Measurements from ENCODE around the gene NDUFS6.
A peak's percentile ranks its signal among the peaks of the same experiment; 100 is the strongest.

The NDUFS6 gene

DNA sequence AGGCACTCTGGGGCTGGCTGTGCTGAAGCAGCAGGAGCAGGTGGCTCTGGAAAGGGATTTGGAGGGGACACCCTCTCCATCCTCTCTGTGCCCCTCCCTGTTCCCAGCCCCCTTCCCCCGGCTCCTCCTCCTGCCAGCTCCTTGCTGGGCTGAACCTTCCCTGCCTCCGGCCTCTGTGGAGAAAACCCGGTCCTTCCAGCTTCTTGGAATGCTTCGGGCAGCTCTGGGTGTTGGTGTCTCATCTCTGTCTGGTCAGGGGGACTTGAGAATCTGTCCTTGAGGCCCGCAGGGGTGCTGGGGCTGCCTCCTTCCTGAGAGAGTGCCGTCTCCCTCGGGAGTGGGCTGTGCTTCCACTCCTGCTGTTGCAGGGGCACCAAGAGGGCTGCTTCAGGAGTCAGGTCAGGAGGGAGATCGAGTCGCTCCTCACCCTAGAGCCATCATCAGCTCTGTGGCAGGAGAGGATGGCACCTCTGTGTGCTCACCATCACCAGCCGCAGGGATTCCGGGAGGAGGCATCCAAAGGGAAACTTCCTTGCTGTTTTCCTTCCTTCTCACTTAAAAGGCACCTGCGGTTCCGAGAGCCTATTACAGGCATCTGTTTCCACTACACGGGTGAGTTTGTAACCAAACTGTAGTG lies 30.6 kb downstream of the NDUFS6 start:
- no CpG with 5 or more reads among the region's 14 CpGs for WGBS, 2 donors (ENCODE audit: extremely low coverage in 2 of 2, insufficient read length in 2 of 2, insufficient replicate concordance in 1 of 2)
- DNase-seq (ENCODE audit: low spot score), result no peak
- Histone ChIP-seq H4K91ac (ENCODE audit: low read depth, low read length, poor library complexity) (no peak overlapping the region), H3K27ac (replicated peaks; ENCODE audit: low read length) (no peak overlapping the region), H2AK5ac (ENCODE audit: low read depth, low read length) (no peak overlapping the region), H2BK5ac (ENCODE audit: low read length) (no peak overlapping the region), H2BK12ac (ENCODE audit: low read length) (no peak overlapping the region), H3K79me1 (ENCODE audit: low read depth, low read length) (no peaks in the 10 kb centered on the region), H3K27me3 (ENCODE audit: control insufficient read depth in 3 of 3, insufficient read depth in 3 of 3, low read depth in 1 of 3, low read length in 3 of 3) (no peaks in the 10 kb centered on the region), H3K9ac (ENCODE audit: low read depth, low read length, poor library complexity) (no peak overlapping the region), H3K4me2 (ENCODE audit: insufficient read depth, low read length, poor library complexity, severe bottlenecking) (no peak overlapping the region), H3K23ac (ENCODE audit: low read depth, low read length, poor library complexity) (no peak overlapping the region), H3K4me1 (ENCODE audit: control insufficient read depth in 2 of 2, insufficient read depth in 1 of 2, low read depth in 1 of 2, low read length in 2 of 2) (peaks cover 23 to 25% of the 10 kb centered on the region in 2 donors), H3K4me3 (ENCODE audit: low read length in 2 of 2) (no peak overlapping the region), H2BK120ac (ENCODE audit: low read depth, low read length) (no peak overlapping the region), H2AFZ (ENCODE audit: low read length) (peak overlapping the region; percentile 72), H3K9me3 (replicated peaks in 1 of 2; ENCODE audit: control insufficient read depth in 2 of 2, insufficient read depth in 1 of 2, low read depth in 1 of 2, low read length in 2 of 2) (no peaks in the 10 kb centered on the region), H4K8ac (ENCODE audit: low read depth, low read length) (no peak overlapping the region), H3K36me3 (replicated peaks in 1 of 2; ENCODE audit: control insufficient read depth in 2 of 2, insufficient read depth in 2 of 2, low read length in 2 of 2) (peaks cover 2 to 6% of the 10 kb centered on the region in 2 donors), H3K4ac (ENCODE audit: low read length) (no peak overlapping the region), H2BK15ac (ENCODE audit: low read length) (no peak overlapping the region), H3K18ac (ENCODE audit: low read length) (peak overlapping the region; percentile 92), H3K14ac (ENCODE audit: low read length) (peak overlapping the region; percentile 96)

DNA sequence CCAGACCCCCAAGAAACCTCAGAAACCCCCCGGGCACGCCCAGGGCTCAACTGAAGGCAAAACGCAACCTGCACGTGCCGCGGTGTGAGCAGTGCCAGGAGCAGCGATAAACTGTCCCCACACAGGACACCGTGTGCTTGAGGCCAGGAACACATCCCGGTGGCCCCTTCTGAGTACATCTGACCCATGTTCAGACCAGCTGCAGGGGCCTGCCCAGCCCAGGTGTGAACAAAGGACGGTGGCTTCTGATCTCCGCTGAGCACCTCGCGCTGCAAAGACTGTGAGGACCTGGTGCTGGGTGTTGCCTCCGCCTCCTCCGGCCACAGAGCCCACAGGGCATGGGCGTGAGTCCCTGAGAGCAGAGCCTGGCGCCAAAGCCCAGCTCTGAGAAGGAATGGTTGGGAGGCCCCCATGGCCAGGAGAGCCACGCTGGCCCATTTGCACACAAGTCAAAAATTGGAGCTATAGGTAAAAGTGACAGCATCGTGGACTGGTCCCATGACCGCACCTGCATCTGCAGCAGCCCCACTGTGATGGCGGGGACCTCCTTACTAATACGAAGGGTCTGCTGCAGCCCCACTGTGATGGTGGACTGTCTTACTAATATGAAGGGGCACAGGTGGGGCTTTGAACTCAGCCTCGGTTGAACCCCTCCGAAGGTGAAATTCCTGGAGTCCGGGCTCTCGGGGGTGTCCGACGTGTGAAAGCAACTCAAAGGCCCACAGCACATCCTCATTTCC lies 31.5 kb downstream of the NDUFS6 start:
- no peaks in the 10 kb centered on the region for H3K79me1 ChIP-seq (ENCODE audit: low read depth, low read length)
- no peak overlapping the region for H3K4me3 ChIP-seq (ENCODE audit: low read length in 2 of 2)
- no peak overlapping the region for H2BK12ac ChIP-seq (ENCODE audit: low read length)
- H3K4me1 ChIP-seq (ENCODE audit: control insufficient read depth in 2 of 2, insufficient read depth in 1 of 2, low read depth in 1 of 2, low read length in 2 of 2), result peaks cover 23 to 24% of the 10 kb centered on the region in 2 donors
- H2BK5ac ChIP-seq (ENCODE audit: low read length), result no peak overlapping the region
- H3K9ac ChIP-seq (ENCODE audit: low read depth, low read length, poor library complexity), result peak overlapping the region; percentile 73
- H2AK5ac ChIP-seq (ENCODE audit: low read depth, low read length), result peak overlapping the region; percentile 74
- H3K9me3 ChIP-seq (replicated peaks in 1 of 2; ENCODE audit: control insufficient read depth in 2 of 2, insufficient read depth in 1 of 2, low read depth in 1 of 2, low read length in 2 of 2), result no peaks in the 10 kb centered on the region
- no peak for DNase-seq (ENCODE audit: low spot score)
- no peak overlapping the region for H4K8ac ChIP-seq (ENCODE audit: low read depth, low read length)
- H2AFZ ChIP-seq (ENCODE audit: low read length), result no peak overlapping the region
- H3K23ac ChIP-seq (ENCODE audit: low read depth, low read length, poor library complexity), result no peak overlapping the region
- H2BK15ac ChIP-seq (ENCODE audit: low read length), result peak overlapping the region; percentile 71
- H2BK120ac ChIP-seq (ENCODE audit: low read depth, low read length), result no peak overlapping the region
- H3K14ac ChIP-seq (ENCODE audit: low read length), result no peak overlapping the region
- WGBS, 2 donors (ENCODE audit: extremely low coverage in 2 of 2, insufficient read length in 2 of 2, insufficient replicate concordance in 1 of 2), result no CpG with 5 or more reads among the region's 28 CpGs
- no peak overlapping the region for H3K4ac ChIP-seq (ENCODE audit: low read length)
- peaks cover 0 to under 1% of the 10 kb centered on the region in 2 donors for H3K36me3 ChIP-seq (replicated peaks in 1 of 2; ENCODE audit: control insufficient read depth in 2 of 2, insufficient read depth in 2 of 2, low read length in 2 of 2)
- no peak overlapping the region for H3K27ac ChIP-seq (replicated peaks; ENCODE audit: low read length)
- no peaks in the 10 kb centered on the region for H3K27me3 ChIP-seq (ENCODE audit: control insufficient read depth in 3 of 3, insufficient read depth in 3 of 3, low read depth in 1 of 3, low read length in 3 of 3)
- no peak overlapping the region for H3K4me2 ChIP-seq (ENCODE audit: insufficient read depth, low read length, poor library complexity, severe bottlenecking)
- H3K18ac ChIP-seq (ENCODE audit: low read length), result peak overlapping the region; percentile 40
- no peak overlapping the region for H4K91ac ChIP-seq (ENCODE audit: low read depth, low read length, poor library complexity)

DNA sequence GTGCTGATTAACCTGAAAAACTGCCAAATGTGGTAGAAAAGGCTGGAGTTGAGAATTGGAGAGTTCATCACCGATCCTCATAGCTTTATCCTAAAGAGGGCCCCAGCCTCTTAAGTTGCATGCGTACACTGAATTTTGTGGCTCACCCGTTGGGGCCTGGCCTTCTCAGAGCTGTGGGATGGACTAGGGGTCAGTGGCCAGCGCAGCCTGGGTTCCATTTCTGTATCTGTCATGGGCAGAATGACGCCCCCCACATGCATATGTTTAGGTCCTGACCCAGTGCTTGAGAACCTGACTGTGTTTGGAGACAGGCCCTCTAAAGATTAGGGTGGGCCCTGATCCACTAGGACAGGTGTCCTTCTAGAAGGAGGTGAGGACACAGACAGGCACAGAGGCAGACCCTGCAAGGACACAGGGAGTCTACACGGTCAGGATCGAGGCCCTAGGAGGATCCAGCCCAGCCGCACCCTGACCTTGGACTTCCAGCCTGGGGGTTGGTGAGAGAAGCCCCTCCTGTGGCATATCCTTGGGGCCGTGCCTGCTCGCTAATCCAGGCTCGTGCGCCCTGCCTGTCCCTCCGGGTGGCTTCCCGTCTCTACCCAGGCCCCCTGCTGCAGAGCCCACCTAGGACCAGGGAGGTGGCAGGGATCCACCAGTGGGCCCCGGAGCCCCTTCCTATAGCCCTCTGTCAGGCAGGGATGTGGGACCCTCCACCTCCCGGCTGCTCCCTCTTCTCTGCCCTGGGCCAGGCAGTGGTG lies 32.2 kb downstream of the NDUFS6 start:
- no peak overlapping the region for H4K8ac ChIP-seq (ENCODE audit: low read depth, low read length)
- no peak overlapping the region for H2BK5ac ChIP-seq (ENCODE audit: low read length)
- H4K91ac ChIP-seq (ENCODE audit: low read depth, low read length, poor library complexity), result no peak overlapping the region
- H3K23ac ChIP-seq (ENCODE audit: low read depth, low read length, poor library complexity), result peak overlapping the region; percentile 57
- H3K27me3 ChIP-seq (ENCODE audit: control insufficient read depth in 3 of 3, insufficient read depth in 3 of 3, low read depth in 1 of 3, low read length in 3 of 3), result no peaks in the 10 kb centered on the region
- no peak overlapping the region for H3K4me3 ChIP-seq (ENCODE audit: low read length in 2 of 2)
- H2AFZ ChIP-seq (ENCODE audit: low read length), result no peak overlapping the region
- H3K36me3 ChIP-seq (replicated peaks in 1 of 2; ENCODE audit: control insufficient read depth in 2 of 2, insufficient read depth in 2 of 2, low read length in 2 of 2), result no peaks in the 10 kb centered on the region
- no peak overlapping the region for H3K4me2 ChIP-seq (ENCODE audit: insufficient read depth, low read length, poor library complexity, severe bottlenecking)
- no CpG with 5 or more reads among the region's 16 CpGs for WGBS, 2 donors (ENCODE audit: extremely low coverage in 2 of 2, insufficient read length in 2 of 2, insufficient replicate concordance in 1 of 2)
- H2BK12ac ChIP-seq (ENCODE audit: low read length), result peak overlapping the region; percentile 92
- peak overlapping the region; percentile 80 for H3K18ac ChIP-seq (ENCODE audit: low read length)
- H2BK120ac ChIP-seq (ENCODE audit: low read depth, low read length), result no peak overlapping the region
- H2BK15ac ChIP-seq (ENCODE audit: low read length), result peak overlapping the region; percentile 84
- no peaks in the 10 kb centered on the region for H3K79me1 ChIP-seq (ENCODE audit: low read depth, low read length)
- peak overlapping the region; percentile 76 for H2AK5ac ChIP-seq (ENCODE audit: low read depth, low read length)
- peak overlapping the region; percentile 76 for H3K14ac ChIP-seq (ENCODE audit: low read length)
- H3K27ac ChIP-seq (replicated peaks; ENCODE audit: low read length), result no peak overlapping the region
- DNase-seq (ENCODE audit: low spot score), result no peak
- peaks cover 21 to 23% of the 10 kb centered on the region in 2 donors for H3K4me1 ChIP-seq (ENCODE audit: control insufficient read depth in 2 of 2, insufficient read depth in 1 of 2, low read depth in 1 of 2, low read length in 2 of 2)
- no peak overlapping the region for H3K9ac ChIP-seq (ENCODE audit: low read depth, low read length, poor library complexity)
- H3K9me3 ChIP-seq (replicated peaks in 1 of 2; ENCODE audit: control insufficient read depth in 2 of 2, insufficient read depth in 1 of 2, low read depth in 1 of 2, low read length in 2 of 2), result no peaks in the 10 kb centered on the region
- no peak overlapping the region for H3K4ac ChIP-seq (ENCODE audit: low read length)
